GM20000 (cell line): Measurements from ENCODE around the gene DTX1.
"Not testable (repeated sequence)": the region's sequence is repeated elsewhere in the genome, so short reads cannot be mapped to it uniquely, and the experiment has no call there.

Experiments used
- DNase-seq: peaks from one replicate; pipeline ENCODE4 v3.0.0; 2012; ENCODE audit warnings: low spot score
- CTCF ChIP-seq: IDR thresholded peaks from 2 replicates; pipeline ENCODE4 v1.5.1; 2012; ENCODE audit warnings: mild to moderate bottlenecking, control low read depth; ENCODE audit errors: extremely low read depth, missing control alignments

Gene DTX1

DNA sequence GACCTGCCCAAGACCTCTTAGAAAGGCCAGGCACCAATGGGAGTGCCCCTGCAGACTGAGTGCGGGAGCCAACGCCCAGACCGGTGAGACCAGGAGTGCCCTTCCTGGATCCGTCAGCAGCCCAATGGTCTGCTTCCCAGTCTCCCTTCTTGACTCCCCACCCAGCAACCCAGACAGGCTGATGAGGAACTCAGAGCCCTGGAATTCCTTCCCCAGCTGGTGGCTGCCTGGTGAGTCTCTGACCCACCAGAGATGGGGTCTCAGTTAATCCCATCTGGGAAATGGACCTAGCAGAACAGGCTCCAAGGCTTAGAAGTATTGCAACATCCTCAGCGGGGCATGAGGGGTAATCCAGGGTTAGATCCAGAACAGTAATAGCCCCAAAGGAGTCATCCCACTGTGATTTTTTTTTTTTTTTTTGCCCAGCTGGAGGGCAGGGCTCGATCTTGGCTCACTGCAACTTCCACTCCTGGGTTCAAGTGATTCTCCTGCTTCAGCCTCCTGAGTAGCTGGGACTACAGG is 80.5 kb downstream of the DTX1 start:
- no peak for DNase-seq
- TF ChIP-seq CTCF = no peak

GRCh38 chr12:113137861-113138783 is 81.6 kb downstream of the DTX1 start:
- TF ChIP-seq CTCF = no peak
- no peak for DNase-seq

- DNase-seq = no peak
- no peak for TF ChIP-seq CTCF
Measured at GRCh38 chr12:113138826-113139225, 82.3 kb downstream of the DTX1 start.

GRCh38 chr12:113140706-113141105 is 84.2 kb downstream of the DTX1 start:
- no peak for DNase-seq
- TF ChIP-seq CTCF = no peak

DNA sequence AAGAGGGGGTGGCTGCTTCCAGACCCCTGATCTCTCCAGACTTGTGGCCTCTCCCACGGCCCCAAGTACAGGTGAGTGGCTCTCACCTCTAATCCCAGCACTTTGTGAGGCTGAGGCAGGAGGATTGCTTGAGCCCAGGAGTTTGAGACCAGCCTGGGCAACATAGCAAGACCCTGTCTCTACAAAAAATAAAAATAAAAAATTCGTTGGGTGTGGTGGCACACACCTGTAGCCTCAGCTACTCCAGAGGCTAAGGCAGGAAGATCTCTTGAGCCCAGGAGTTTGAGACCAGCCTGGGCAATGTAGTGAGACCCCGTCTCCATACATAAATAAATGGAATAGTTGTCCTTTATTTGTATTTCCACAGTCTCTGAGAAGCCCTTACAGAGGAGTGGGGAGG is 85.2 kb downstream of the DTX1 start:
- not testable (repeated sequence) for DNase-seq

- no peak for TF ChIP-seq CTCF
- no peak for DNase-seq
Measured at GRCh38 chr12:113142173-113142885, 85.8 kb downstream of the DTX1 start.

DNA sequence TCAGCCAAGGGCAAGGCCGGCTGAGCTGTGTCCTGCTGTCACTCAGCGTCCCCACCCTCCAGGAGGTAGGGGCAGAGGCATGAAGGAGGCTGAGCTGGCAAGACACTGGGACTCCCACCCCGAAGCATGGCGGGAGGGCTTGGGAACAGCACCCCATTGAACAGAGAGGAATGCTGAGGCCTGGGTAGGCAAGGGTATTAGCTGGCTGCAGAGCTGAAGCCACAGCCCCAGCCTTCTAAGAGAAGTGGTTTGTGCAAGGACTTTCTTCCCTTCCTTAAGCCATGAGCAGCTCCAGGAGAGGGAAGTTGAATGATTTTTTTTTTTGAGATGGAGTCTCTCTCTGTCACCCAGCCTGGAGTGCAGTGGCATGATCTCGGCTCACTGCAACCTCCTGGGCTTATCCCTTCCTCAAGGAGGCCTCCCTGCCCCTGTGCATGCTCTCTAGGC is 86.4 kb downstream of the DTX1 start:
- no peak for DNase-seq
- TF ChIP-seq CTCF = no peak
